LNCAP (cell line): ENCODE measurements around the gene RAP1GAP.

ENCODE experiments used
- TF ChIP-seq, protein P1 (sequence below): fragments of 450-650 bp; IDR thresholded peaks from 2 replicates; pipeline ENCODE4 v1.5.1; 2017; ENCODE audit warnings: mild to moderate bottlenecking

The RAP1GAP gene

DNA sequence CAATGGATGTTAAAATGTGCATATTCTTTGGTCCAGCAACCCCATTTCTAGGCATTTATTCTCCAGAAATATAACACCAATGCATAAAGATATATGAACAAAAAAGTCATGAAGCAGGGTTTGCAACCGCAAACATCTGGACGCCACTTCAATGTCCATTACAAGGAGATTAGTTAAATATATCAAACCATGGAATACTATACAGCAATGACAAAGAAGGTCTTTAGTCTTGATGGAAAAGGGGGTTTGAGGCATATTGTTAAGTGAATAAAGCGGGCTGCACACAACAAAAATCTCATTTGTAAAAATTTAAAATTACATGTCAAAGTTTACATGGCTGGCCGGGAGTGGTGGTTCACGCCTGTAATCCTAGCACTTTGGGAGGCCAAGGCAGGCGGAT, 31.6 kb downstream of the RAP1GAP start:
- TF ChIP-seq, protein P1, sequence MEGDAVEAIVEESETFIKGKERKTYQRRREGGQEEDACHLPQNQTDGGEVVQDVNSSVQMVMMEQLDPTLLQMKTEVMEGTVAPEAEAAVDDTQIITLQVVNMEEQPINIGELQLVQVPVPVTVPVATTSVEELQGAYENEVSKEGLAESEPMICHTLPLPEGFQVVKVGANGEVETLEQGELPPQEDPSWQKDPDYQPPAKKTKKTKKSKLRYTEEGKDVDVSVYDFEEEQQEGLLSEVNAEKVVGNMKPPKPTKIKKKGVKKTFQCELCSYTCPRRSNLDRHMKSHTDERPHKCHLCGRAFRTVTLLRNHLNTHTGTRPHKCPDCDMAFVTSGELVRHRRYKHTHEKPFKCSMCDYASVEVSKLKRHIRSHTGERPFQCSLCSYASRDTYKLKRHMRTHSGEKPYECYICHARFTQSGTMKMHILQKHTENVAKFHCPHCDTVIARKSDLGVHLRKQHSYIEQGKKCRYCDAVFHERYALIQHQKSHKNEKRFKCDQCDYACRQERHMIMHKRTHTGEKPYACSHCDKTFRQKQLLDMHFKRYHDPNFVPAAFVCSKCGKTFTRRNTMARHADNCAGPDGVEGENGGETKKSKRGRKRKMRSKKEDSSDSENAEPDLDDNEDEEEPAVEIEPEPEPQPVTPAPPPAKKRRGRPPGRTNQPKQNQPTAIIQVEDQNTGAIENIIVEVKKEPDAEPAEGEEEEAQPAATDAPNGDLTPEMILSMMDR: no peak

DNA sequence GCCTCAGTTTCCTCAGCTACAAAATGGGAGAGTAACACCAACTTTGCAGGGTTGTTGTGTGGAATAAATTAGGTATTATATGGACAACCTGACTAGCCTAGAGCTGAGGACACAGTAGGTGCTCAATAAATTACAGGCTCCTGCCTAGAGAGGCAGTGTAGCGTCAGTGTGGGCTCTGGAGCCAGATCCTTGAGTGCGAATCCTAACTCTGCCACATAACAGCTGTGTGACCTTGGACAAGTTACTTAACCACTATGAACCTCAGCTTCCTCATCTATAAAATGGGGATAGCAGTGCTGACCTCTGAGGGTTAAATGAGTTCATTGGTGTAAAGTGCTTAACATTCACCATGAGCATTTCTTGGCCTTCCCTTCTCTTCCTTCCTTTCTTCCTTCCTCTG, 33.1 kb downstream of the RAP1GAP start:
- TF ChIP-seq, protein P1: no peak

DNA sequence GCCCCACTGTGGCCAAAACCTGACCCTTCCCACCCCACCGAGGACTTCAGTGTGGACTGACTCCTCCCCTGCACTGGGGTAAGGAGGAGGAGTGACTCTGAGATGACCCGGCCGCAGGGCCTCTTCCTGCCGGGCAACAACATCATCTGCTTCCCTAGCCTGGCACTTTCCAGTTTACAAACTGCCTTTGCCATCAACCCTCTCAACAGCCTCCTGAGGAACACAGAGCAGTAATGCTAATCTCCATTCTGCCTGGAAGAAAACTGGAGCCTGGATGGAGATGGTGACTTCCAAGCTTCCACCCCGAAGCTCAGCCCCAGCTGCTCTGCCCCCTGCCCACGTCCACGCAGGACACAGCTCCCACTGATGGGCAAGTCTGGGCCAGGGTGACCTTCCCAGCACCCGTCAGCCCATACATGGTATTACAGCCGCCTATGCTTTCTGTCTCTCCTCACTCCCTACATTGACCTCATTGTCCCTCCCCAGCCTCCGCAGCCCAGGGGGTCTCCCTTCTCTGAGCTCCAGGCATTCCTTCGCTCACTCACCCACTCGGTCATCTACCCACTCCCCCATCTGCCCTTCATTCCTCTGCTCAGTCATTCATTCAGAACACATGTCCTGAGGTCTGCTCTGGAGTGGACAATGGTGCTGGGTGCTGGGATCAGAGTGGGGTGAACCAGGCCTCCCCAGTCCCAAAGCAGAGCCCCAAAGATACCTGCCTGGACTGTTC, 34.2 kb downstream of the RAP1GAP start:
- TF ChIP-seq, protein P1: no peak

DNA sequence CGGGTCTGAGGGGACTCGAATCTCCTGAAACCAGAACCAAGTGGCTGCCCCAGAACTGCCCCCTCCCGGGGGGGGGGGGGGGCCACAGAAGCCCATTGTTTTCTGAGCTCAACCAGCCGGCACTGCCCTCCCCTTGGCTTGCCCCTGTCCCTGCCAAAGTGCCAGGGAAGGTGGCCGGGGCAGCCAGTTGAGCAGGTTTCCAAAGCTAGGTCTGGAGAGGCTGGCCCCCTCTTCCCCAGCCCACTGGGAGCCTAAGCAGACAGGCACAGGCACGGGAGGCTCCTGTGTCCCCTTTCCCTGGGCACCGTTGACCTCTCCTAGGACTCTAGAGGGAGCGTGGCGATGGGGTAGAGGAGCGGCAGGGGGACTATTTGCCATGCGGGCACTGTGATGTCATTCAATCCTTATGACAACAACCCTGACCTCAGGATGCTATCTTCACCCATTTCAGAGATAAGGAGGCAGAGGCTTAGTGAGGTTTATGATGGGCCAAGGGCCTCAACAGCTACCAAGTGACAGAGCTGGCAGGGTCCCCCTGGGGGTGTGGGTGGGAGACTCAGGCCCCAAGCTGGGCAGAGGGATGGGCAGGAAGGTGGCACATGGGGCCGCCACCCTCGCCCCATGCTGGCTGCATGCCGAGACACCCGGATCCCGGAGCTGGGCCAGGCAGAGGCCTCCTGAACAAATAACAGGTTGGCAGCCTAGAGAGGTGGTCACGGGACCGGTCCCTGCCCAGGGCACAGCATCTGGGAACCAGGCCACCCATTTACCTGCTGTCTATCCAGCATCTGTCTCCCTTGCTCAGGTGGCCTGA, 35.0 kb downstream of the RAP1GAP start:
- TF ChIP-seq, protein P1: no peak

DNA sequence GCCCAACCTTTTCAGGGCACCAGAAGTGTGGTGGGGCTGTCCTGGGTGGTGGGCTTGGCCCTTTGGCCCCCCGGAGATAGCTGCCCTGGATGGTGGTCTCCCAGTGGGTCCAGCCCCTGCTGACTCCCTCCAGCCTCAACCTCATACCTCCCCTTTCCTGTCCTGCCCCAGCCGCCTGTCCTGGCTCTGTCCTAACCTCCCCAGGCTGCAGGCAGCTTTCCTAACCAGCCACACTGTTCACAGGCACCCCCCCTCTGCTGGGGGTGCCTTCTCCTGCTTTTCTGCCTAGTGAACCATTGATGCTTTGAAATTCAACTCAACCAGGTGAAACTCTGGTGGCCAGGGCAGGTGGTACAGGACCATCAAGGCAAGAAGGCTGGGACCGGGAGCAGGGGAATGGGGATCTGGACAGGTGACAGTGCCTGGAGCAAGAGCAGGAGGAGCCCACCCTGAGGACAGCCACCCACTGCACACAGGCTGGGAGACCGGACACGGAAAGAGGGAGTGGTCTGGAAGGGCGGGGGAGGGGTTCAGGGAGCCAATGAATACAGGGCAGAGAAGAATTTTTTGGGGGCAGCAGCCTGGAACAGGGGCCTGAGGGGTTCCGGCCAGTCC, 35.9 kb downstream of the RAP1GAP start:
- TF ChIP-seq, protein P1: no peak

DNA sequence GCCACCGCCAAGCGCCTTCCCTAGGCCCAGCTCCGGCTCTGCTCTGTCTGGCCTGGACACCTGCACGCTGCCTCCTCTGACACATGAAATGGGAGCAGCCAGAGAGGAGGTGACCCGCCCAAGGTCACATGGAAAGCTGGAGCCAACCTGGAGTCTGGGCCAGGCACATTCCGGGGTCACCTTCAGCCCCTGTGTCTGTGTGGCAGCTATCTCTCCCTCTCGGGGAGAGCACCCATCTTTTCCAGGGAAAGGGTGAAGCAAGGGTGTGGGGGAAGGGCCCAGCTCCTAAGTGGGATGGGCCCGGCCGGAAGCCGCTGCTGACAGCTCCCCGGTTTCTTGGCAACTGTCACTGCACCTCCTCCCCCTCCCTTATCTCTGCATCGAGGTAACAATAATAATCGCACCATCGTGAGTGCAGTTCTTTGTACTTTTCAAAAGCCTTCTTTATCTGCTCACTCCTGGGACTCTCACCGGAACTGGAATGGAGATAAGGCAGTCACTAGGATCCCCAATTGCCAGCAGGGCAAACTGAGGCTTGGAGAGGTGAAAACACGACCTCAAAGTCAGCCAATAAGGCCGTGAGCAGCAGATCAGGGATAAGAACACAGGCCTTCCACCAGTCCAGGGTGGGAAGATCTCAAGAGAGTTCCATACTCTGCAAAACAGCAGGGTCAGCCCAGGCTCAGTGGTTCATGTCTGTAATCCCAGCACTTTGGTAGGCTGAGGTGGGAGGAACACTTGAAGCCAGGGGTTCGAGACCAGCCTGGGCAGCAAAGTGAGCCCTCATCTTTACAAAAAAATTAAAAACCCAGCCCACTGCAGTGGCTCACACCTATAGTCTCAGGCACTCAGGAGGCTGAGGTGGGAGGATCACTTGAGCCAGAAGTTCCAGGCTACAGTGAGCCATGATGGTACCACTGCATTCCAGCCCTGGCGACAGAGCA, 36.9 kb downstream of the RAP1GAP start:
- TF ChIP-seq, protein P1: no peak
